Activated CD8-positive, alpha-beta memory T cell treated with anti-CD3 and anti-CD28 coated beads for 4 hours (primary cell): ENCODE data around the gene FAM107B.
"Not testable (repeated sequence)": the region's sequence is repeated elsewhere in the genome, so short reads cannot be mapped to it uniquely, and the experiment has no call there.

Experiments
- DNase-seq, 2 donors: peaks; one replicate each; pipeline ENCODE4 v3.0.0-alpha.2; 2020; ENCODE audit warnings: low read depth in 2 of 2

FAM107B gene

GRCh38 chr10:14603534-14604102 is 171.1 kb downstream of the FAM107B start:
- no peak for DNase-seq

GRCh38 chr10:14602807-14603533 is 171.7 kb downstream of the FAM107B start:
- no peak for DNase-seq

- no peak for DNase-seq
These were observed 172.6 kb downstream of the FAM107B start for GRCh38 chr10:14601872-14602725.

- no peak for DNase-seq
These were observed 173.4 kb downstream of the FAM107B start for GRCh38 chr10:14601326-14601725.

- no peak for DNase-seq
These were observed 174.6 kb downstream of the FAM107B start for GRCh38 chr10:14600065-14600464.

- DNase-seq: no peak
These were observed 175.6 kb downstream of the FAM107B start for GRCh38 chr10:14598809-14599764.

GRCh38 chr10:14595526-14596182 is 179.0 kb downstream of the FAM107B start:
- no peak for DNase-seq

- DNase-seq: no peak
These were observed 179.7 kb downstream of the FAM107B start for GRCh38 chr10:14594878-14595525.

- DNase-seq: no peak
These were observed 180.9 kb downstream of the FAM107B start for GRCh38 chr10:14593806-14594205.

- DNase-seq: no peak
These were observed 182.1 kb downstream of the FAM107B start for GRCh38 chr10:14592566-14592965.

- DNase-seq: no peak
These were observed 182.7 kb downstream of the FAM107B start for GRCh38 chr10:14592026-14592425.

- DNase-seq: not testable (repeated sequence)
These were observed 185.8 kb downstream of the FAM107B start for GRCh38 chr10:14588938-14589294.

GRCh38 chr10:14588084-14588937 is 186.4 kb downstream of the FAM107B start:
- DNase-seq: no peak

GRCh38 chr10:14587540-14588083 is 187.1 kb downstream of the FAM107B start:
- DNase-seq: no peak

- no peak for DNase-seq
These were observed 187.8 kb downstream of the FAM107B start for GRCh38 chr10:14586901-14587300.

GRCh38 chr10:14585287-14586193 is 189.2 kb downstream of the FAM107B start:
- DNase-seq: no peak

- no peak for DNase-seq
These were observed 190.0 kb downstream of the FAM107B start for GRCh38 chr10:14584661-14585060.

- DNase-seq: no peak
These were observed 190.7 kb downstream of the FAM107B start for GRCh38 chr10:14583967-14584366.
